GM18502 (cell line): ENCODE measurements around the gene CACNA2D3.

Experiments used
- ATAC-seq: cut with Tn5 transposase; IDR thresholded peaks from one replicate; pipeline ENCODE4 v1.9.1; 2021; ENCODE audit warnings: mild to moderate bottlenecking; ENCODE audit not compliant: unreplicated experiment, poor library complexity

CACNA2D3 gene

DNA sequence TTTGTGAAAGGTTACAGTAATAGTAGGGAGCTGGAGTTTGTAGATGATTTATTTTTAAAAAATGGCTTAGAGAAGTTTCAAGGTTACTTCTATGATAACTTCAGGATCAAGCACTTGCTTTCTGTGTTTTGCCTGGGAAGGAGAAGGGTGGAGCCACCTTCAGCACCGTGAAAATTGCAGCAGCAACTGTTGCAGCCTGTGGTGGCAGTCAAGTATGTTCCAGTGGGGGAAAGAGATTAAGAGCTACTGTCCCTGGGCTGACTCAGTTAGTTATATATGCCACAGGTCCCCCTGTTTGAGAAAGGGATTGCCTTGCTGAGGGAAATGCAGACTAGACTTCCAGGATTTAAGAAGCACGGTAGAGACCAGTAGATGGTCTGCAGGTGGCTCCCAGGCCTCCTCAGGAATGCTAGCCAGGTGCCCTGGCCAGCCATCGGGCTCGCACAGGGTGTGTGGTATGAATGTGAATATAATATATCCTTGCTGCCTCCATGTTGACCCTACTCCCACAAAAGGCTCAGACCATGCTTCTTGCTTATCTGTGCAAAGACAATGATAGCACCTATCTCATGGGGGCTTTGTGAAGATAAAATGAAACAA is 389.5 kb downstream of the CACNA2D3 start:
- ATAC-seq, result no peak

DNA sequence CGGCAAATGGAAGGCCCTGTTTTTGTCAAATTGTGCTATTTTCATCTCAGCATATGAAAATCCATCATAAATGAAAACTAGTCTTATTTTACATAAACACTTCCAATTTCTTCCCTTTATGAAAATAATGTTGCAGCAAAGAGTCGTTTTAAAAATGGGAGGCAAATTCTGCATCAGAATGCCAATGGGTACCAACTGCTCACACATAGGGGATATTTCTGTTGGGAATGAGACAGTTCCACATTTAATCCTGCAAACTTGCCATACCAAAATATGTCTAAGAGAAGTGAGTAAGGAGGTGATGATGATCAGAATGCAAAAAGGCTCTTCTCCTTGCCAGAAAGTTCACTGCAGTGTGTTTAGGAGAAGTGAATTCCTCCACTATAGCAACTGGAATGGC is 391.7 kb downstream of the CACNA2D3 start:
- no peak for ATAC-seq

DNA sequence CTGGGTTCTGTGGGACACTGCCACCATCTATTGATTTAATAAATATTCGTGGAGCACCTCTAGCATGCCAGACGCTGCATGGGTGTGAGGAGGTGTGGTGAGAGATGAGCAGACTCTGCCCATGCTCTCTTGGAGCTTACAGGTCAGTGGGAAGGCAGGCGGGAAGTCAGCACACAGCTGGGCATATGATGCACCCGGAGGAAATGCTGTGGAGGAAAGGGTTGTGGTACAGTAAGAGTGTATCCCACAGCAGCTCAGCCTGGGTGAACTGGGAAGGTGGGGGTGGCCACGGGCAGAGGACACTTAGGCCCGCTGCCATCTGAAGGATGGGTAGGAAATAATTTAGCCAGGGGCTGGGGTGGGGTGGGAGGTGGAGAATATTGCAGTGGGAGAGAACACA is 392.1 kb downstream of the CACNA2D3 start:
- no peak for ATAC-seq

DNA sequence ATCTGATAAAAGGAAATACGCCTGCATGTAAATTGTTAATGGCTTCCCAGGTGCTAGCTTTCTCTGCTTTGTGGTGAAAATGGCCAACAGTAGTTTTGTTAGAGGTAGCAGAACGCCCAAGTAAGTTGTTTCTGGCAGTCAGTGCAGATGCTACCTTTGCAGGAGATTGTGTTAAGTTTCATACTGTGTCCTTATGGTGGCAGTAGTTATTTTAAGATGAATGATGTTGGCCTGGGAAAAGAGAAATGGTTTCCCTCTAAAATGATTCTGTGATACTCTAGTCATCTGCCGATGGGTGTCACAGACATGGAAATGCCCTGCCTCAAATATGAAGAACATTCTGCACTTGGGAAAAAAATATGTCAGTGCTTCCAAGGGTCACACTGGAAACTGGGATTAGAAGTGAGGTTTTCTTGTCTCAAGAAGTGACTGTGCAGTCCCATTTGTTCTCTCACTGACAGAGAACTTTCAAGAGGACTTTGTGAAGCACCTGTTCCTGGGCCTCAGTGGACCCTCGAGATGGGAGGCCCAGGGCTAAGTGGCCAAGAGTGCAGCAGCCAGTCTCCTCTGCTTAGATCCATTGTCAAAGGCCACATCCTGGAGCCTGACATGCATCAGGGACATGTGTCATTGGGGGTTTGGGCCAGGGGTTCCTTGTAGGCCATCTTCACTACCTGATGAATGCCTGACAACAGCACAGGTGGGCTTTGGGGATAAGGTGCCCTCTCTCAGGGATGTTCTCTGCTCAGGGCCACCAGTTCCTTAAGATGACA is 393.3 kb downstream of the CACNA2D3 start:
- ATAC-seq, result no peak

DNA sequence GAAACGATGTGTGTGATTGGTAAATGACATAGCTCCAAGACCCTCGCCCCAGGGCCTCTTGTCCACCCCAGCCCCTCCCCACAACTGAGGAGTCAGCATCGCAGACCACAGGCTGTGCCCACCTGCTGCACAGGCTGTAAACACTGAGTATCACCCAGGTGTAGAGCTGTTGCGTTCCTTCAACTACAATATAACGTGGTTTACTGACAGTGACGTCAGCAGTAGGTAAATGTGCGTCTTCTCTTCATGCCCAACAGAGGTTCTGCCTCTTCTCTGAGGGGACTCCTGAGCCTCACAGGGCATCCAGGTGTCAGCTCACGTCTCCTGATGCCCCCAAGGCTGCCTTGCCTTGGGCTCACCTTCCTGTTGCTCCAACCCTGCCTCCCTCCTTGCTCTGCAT is 395.1 kb downstream of the CACNA2D3 start:
- no peak for ATAC-seq

DNA sequence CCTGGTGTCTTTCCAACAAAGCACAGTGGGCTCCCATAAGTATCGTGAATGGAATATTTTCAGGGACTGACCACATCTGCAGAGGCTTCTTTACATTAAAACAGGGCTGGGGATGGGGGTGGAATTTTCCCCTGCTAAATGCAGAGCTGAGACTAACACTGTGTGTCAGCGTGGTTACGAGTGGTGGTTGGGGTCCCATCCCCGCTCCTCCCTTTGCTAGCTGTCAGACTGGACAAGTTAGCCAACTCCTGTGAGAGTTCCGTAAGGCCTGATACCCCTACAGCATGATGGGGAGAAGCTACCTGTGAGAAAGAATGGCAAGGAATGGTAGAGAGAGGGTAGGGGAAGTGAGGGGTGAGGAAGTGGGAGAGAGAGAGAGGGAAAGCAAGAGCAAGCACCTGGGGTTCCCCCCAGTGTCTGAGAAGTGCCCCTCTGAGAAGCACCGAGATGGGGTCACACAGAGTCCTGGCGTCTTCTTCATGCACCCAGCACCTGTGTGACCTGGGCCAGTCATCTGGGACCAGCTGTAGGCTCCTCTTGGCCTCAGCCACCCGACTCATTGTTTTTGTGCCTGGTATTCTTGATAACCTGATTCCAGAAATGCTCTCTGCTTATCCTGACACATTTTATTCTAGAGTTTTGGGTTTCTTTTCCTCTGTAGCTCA is 395.8 kb downstream of the CACNA2D3 start:
- ATAC-seq, result no peak

DNA sequence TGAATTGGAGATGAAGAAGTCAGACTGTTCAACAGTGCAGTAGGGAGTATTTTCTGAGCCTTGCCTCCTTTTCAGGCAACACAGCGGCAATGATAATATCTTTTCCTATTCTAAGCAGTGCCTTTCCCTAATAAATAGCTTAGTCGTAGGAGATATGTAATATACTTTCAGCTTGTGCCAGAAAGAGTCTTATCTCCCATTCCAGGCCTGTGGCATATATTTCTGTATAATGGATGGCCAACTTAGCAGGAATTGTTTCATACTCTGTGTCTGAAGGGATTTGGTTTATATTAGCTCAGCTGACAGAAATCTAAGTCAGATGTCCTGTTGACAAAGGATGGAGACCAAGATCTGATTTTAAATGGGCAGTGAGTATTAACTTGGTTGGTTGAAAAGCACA is 397.1 kb downstream of the CACNA2D3 start:
- no peak for ATAC-seq

DNA sequence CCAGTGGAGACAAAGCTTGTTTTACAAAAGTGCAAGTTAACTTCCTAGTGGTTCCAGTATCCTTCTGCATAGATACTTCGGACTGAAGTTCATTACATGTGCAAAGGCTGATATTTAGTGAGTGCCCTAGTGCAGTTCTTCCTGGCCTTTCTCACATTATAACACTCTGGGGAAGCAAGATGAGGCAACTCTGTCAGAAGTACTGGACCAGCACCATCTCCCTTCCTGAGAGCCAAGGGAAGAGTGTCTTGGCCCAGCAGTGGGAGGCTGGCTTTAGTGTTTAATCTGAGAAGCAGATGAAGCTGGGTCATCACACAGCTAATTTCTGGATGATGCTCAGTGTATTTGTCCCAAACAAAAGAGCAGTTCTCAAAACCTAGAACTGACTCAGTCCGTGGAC is 397.7 kb downstream of the CACNA2D3 start:
- ATAC-seq, result no peak

DNA sequence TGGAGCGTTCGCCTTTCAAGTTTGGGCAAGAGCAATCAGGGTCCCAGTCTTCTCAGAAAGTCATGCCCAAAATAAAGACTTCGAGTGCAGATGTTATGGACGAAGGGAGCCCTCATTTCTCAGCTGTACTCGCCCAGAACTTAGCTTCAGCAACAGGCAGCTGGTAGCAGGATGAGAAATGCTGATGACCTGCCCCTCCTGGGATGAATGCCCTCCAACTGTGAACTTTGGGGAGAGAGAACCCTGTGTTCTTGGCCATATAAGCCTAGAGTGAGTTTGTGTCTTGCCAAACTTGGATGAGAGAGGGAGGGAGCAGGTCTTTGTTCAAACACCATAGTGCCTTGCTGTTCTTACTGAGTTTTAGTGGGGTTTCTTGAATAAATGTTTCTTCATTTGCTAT is 405.2 kb downstream of the CACNA2D3 start:
- no peak for ATAC-seq

DNA sequence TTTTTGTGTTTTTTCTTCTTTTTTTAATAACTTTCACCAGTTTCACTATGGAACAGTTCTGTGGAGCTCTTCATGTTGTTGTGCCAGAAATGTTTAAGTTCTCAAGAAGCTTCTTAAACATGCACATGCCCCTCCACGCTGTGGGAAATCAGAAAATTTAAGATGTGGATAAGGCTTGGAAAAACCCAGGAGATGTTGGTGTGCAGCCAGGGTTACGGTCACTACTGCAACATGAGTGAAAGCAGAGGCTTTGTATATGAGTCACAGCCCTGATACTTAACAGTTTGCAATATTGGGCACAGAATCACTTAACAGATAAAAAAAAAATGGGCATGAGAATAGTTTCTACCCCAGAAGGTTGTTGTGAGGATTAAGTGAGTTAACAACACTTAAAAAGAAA is 405.6 kb downstream of the CACNA2D3 start:
- ATAC-seq, result no peak

DNA sequence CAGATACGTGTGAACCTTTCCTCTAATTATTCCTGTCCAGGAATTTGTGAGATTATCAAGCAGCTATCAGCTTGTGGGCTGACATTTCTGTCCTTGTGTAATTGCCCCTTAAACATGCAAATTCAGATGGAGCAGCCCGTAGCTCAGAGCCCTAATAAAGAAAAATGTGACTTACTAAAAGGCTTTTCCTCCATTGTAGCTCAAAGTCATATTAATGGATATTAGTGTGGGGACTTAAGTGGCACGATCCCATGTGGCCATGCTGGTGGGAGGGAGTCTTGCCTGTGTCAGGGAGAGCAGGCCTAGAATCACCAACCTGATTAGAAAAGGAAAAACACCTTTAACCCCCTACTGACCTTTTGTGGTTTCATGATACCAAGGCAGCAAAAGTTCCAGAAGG is 406.3 kb downstream of the CACNA2D3 start:
- ATAC-seq, result no peak

DNA sequence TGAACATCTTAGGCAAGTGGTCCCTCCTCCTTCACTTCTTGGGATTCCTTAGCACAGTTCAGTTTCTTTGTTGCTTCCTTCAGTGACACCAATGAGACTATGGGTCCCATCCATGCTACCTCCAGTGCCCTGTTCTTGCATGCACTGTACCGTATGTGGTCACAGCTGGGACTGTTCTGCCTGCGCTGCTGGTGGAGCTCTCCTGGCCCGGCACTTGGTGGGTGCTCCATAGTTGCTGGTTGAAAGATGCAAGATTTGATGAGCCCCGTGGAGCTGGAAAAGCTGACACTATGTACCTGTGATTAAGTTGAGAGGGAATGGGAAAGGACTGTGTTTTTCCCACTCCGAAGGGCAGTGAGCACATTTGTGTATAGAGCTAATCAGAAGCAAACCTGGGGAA is 407.7 kb downstream of the CACNA2D3 start:
- no peak for ATAC-seq

DNA sequence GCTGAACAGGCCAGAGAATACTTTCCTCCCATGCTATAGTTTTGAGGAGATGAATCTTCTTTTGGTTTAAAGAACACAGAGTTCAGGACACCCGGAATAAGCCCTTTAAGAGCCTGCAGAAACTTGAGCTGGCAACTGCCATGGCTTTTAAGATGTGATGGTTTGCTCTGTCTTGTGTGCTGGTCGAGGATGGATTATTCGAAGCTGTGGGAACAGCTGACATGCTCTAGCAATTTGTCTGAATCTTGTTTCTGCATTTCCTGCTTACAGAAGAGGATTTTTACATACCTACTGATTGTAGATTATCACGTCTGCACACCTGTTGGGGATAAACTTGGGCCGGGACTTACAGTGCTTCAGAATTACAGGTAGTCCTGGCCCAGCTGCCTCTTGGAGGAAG is 408.6 kb downstream of the CACNA2D3 start:
- ATAC-seq, result no peak

DNA sequence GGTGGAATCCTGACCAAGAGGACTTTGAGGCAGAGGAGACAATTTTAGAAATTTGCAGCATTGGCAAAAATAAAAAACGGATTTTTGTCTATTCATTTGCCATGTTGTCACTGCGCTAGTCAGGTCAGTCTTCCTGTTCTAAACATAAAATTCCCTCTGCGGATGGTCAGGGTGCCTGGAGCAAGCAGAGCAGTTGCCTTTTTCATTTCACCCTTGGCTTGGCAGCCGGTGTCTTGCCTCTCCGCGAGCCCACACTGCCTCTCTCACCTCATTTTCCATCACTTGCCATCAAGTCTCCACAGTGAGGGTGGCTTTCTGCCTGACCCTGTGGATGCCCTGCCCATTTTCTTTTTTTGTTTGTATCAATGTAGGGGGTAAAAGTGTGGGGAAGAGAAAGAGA is 409.4 kb downstream of the CACNA2D3 start:
- ATAC-seq, result no peak

DNA sequence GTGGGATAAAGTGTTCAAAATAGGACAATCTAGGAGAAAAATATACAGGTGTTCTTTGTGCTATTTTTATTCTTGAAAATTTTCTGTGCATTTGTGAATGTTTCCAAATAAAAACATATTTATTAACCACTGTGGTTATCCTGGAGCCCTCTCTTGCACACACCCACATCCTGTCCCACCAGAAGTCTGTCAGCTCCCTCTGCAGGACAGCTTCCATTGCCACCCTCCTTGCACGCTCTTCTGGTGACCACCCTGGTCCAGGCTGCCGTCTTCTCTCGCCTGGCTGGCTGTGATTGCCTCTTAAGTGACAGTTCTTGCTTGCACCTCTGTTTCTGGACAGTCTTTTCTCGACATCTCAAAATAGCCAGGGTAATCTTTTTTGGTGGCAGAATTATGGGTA is 411.5 kb downstream of the CACNA2D3 start:
- no peak for ATAC-seq

DNA sequence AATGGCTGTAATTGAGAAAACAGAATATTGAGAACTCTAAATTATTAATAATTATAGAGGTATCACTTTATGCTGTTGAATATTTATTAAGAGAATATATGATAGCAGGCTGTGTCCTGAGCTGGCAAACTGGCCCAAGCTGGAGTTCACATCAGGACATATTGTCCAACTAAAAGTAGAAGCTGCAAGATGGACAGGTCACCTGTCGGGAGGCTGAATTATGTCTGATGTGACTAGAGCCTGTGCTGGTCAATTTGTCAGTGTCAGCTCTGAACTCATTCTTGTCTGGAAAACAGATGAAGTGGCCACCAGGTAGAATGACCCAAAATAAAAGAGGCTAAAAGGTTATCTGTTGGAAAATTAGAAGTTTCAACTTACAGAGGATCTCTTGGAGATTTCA is 413.3 kb downstream of the CACNA2D3 start:
- no peak for ATAC-seq

DNA sequence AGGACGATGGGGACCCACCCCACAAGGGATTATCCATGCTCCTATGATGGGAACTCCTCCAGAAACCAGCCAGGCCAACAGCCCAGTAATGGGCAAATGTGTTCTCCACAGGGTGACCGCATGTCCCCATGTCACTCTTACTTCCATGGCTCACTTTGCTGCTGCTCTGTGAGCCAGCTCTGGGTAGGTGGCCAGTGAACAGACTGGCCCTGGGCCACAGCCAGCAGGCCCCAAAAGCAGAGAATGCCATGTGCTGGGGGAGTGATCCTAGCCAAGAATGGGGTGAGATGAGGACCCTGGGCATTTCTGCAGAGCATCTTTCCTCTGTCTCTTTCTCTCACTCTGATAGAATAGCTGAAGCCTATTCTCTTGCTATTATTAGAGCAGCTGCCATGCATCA is 414.1 kb downstream of the CACNA2D3 start:
- no peak for ATAC-seq

DNA sequence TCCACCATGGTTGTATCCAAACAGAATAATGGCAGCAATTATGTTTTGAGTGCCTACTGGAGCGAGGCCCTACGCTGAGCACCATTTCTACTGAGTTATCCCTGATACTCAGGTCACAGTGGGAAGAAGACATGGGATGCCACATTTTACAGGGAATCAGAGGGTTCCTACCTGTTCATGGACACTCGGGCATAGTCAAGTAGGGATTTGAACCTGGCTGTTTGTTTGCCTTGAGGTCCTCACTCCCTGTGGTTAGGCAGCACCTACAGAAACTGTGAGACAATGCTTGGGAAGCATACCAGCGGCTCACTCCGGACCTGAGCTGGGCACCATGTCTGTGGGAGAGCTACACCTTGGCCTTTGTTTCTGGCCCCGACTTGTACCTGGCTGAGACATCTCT is 415.2 kb downstream of the CACNA2D3 start:
- no peak for ATAC-seq

DNA sequence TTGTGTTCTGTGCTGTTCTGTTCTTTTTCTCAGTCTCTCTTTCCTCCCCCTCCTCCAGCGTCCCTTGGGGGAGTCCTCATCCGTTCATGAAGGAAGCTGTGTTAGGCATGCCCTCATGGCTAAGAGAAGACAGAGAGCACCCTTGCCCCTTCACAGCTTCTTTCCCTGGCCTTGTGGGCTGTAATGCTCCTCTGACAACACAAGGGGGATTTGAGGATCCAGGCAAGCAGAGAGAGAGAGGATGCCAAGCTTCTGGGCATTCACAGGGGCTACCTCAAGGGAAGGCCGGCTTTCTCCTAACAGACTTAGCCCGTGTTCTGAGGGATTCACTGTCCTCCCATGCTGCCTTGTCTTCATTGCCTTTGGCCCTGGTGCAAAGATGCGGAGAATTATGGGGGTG is 416.0 kb downstream of the CACNA2D3 start:
- no peak for ATAC-seq

DNA sequence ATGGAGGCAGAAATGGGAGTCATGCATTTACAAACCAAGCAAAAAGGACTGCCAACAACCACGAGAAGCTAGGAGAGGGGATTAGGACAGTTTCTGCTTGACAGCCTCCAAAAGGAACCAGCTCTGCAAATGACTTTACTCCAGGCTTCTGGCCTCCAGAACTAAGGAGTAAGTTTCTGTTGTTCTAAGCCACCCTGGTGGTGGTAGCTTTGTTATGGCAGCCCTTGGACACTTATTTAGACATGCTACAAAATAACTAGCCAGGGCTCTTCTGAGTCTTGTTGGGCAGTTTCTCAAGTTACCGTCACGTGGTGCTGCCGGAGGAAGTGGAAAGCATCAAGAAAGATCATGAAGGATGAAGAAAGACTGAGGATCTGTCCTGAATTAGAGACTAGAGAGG is 419.0 kb downstream of the CACNA2D3 start:
- no peak for ATAC-seq

DNA sequence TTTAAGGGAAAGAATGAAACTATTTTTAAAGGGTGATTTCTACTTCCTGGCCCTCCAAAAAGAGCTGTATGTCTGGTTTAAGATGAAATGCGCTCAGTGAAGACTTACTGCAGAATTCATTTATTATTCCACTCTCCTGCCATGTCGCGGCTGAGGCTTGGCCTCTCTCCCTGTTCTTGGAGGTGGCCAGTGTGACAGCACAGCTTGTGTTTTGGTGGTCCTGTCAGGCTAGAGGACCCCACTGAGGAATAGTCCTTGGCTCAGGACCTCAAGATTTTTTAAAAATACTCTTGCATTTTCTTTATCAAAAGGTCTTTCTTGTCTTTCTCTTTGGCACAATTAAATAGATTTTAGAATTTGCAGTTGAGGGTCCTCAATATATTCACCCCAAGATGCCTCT is 421.1 kb downstream of the CACNA2D3 start:
- no peak for ATAC-seq

DNA sequence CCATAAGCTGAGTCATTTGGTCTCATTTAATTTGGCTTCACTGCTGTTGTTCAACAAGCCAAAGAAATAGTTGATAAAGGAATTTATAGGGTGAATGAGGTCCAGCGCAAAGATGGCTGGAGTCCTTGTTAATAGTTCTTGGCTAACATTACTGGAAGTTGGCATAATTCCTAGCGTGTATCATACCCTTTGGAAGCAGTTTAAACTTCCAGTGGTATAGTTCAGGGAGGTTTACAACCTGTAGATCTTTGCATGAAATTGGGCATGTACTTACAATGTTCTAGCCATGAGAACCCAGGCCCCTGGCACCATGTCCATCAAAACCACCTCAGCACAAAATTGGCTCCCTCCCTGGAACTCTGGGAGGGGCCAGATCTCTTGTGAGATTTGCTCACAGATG is 424.7 kb downstream of the CACNA2D3 start:
- no peak for ATAC-seq
